ENCODE results near the gene ARHGEF19. TPM values are rescaled to one million over a fixed set of nuclear protein-coding genes. Genes with fewer than 3 reads are reported as not detected.

The ARHGEF19 gene
- total and polyA plus RNA-seq, 9 of the 15 experiments (the other 6 are each of a cell fraction or from before 2014, with no cell fraction given), result 0.73 to 21.0 (median 5.2) TPM

GRCh38 chr1:16231331-16232315 is 19.2 kb upstream of the ARHGEF19 start:
- ATAC-seq (peak; percentile 5), DNase-seq (ENCODE audit: extremely low read depth in 1 of 4, low spot score in 3 of 4) (peak; percentile 59 to 80 (median 62)), FAIRE-seq (peak; percentile 57)
- ChIA-PET CTCF (ENCODE audit: low intra/inter-chr PET ratio) (no interaction called here), POLR2A (interaction anchor here (0.6 to 2.2 kb wide), 4 partner anchors 10 to 705 kb away, joined by 3 to 9 read pairs (median 4); partner anchors contain the start of gene DNAJC16)
- BruUV-seq (replicated peaks), result no TSS peak
- Histone ChIP-seq H3K27me3 (ENCODE audit: control insufficient read depth in 2 of 2, insufficient read depth in 2 of 2, low read length in 2 of 2) (no peaks in the 10 kb centered on the region), H3K4me2 (ENCODE audit: insufficient read depth, low read length) (peak overlapping the region; percentile 69), H4K20me1 (replicated peaks; ENCODE audit: control insufficient read depth, insufficient read depth, low read length) (no peaks in the 10 kb centered on the region), H2AFZ (ENCODE audit: low read depth, low read length) (peak overlapping the region; percentile 45; the same call in 1 of the 2 replicates), H3K4me1 (replicated peaks in 1 of 2; ENCODE audit: control insufficient read depth in 2 of 2, insufficient read depth in 2 of 2, low read length in 2 of 2) (peaks cover 52 to 58% of the 10 kb centered on the region in 2 experiments; a peak in 4 of 5 replicates), H3K4me3 (no peak overlapping the region), H3K9ac (ENCODE audit: insufficient read depth in 1 of 2, low read depth in 2 of 2, low read length in 2 of 2) (peak overlapping the region; percentile 0 to 86; a peak in 3 of 4 replicates), H3K9me3 (replicated peaks; ENCODE audit: control insufficient read depth, insufficient read depth, low read depth, low read length) (0 out of 2 replicates have a peak, but pooled peaks cover 3% of the 10 kb centered on the region), H3K36me3 (ENCODE audit: control insufficient read depth, insufficient read depth, low read length) (peaks cover 21% of the 10 kb centered on the region; the same call in 2 of the 3 replicates), H3K9me1 (ENCODE audit: control insufficient read depth, insufficient read depth, low read length) (peaks cover 8% of the 10 kb centered on the region), H3K27ac (ENCODE audit: extremely low read depth, low read depth, low read length) (peak overlapping the region; percentile 42; the same call in 1 of the 3 replicates), H3K79me2 (ENCODE audit: control insufficient read depth, insufficient read depth, low read length) (peaks cover 10% of the 10 kb centered on the region)
- in situ Hi-C loops (cut with MboI) (no loop called here), intact Hi-C loops (cut with micrococcal nuclease) (no loop called here)
- WGBS (ENCODE audit: insufficient coverage, low coverage, missing lambda C conversion rate), result 55% methylated on average over 25 of the region's 35 CpGs
- no peak for TF ChIP-seq HNRNPUL1 (IDR thresholded peaks at IDR 0.05; ENCODE audit: low read length)
- no peak for TF ChIP-seq GATAD2B (IDR thresholded peaks at IDR 0.05; ENCODE audit: borderline replicate concordance)
- no peak for TF ChIP-seq XRCC5 (IDR thresholded peaks at IDR 0.05; ENCODE audit: low read depth, low read length)
- TF ChIP-seq HES1 (IDR thresholded peaks at IDR 0.05; ENCODE audit: low read depth), result no peak
- TF ChIP-seq POU5F1 (IDR thresholded peaks at IDR 0.05; ENCODE audit: borderline replicate concordance, low read depth, low read length, partially characterized antibody), result no peak
- TF ChIP-seq NUFIP1 (IDR thresholded peaks at IDR 0.05; ENCODE audit: partially characterized antibody), result no peak
- 0 out of 2 replicates have a peak, but pooled peaks have one; percentile 55 for TF ChIP-seq ELF4 (CRISPR knock-in tag; IDR thresholded peaks at IDR 0.05)
- TF ChIP-seq ZNF324 (CRISPR knock-in tag; IDR thresholded peaks at IDR 0.05), result no peak
- TF ChIP-seq USF1 (CRISPR knock-in tag; IDR thresholded peaks at IDR 0.05), result peak; percentile 67
- TF ChIP-seq ZFP30 (CRISPR knock-in tag; IDR thresholded peaks at IDR 0.05; ENCODE audit: borderline replicate concordance), result no peak
- TF ChIP-seq MTA1 (IDR thresholded peaks at IDR 0.05; ENCODE audit: borderline replicate concordance), result no peak
- TF ChIP-seq KLF13 (tag; IDR thresholded peaks at IDR 0.05; ENCODE audit: borderline replicate concordance, low read depth), result no peak
- TF ChIP-seq CCNT2 (IDR thresholded peaks at IDR 0.05; ENCODE audit: borderline replicate concordance, extremely low read depth, insufficient read length, low read depth, low read length), result peak; percentile 40
- TF ChIP-seq MTA2 (IDR thresholded peaks at IDR 0.05; ENCODE audit: low read depth), result peak; percentile 44
- no peak for TF ChIP-seq DMBX1 (CRISPR knock-in tag; IDR thresholded peaks at IDR 0.05; ENCODE audit: borderline replicate concordance)
- TF ChIP-seq RCOR1 (IDR thresholded peaks at IDR 0.05; ENCODE audit: borderline replicate concordance in 1 of 2, low read depth in 2 of 2, low read length in 2 of 2), result peak; percentile 14 to 51; a peak in 1 of 4 replicates
- no peak for TF ChIP-seq KDM4B (IDR thresholded peaks at IDR 0.05; ENCODE audit: borderline replicate concordance in 2 of 2, low read depth in 1 of 2)

Data from K562 (cell line).